Measurements from ENCODE around the gene MAP2K5.

Gene MAP2K5

GRCh38 chr15:67836477-67836876 is 294.0 kb downstream of the MAP2K5 start:
- Mint-ChIP-seq H3K27ac (no peak overlapping the region), H3K4me3 (peak overlapping the region; percentile 28), H3K27me3 (peaks cover 15% of the 10 kb centered on the region), H3K9me3 (no peaks in the 10 kb centered on the region), H3K36me3 (no peaks in the 10 kb centered on the region), H3K4me1 (peaks cover 30% of the 10 kb centered on the region)
- no peak for ATAC-seq (ENCODE audit: low read depth)
- DNase-seq (ENCODE audit: low spot score in 2 of 2) = peak in 1 of 2 donors; percentile 56

- peaks cover 31% of the 10 kb centered on the region for H3K4me1 Mint-ChIP-seq
- no peak overlapping the region for H3K27ac Mint-ChIP-seq
- no peak for ATAC-seq (ENCODE audit: low read depth)
- H3K4me3 Mint-ChIP-seq = no peak overlapping the region
- H3K36me3 Mint-ChIP-seq = no peaks in the 10 kb centered on the region
- H3K9me3 Mint-ChIP-seq = no peaks in the 10 kb centered on the region
- DNase-seq (ENCODE audit: low spot score in 2 of 2) = no peak
- peaks cover 14% of the 10 kb centered on the region for H3K27me3 Mint-ChIP-seq
Measured at GRCh38 chr15:67836955-67837354, 294.5 kb downstream of the MAP2K5 start.

- Mint-ChIP-seq H3K9me3 (no peaks in the 10 kb centered on the region), H3K4me3 (peak overlapping the region; percentile 44), H3K27me3 (peaks cover 10% of the 10 kb centered on the region), H3K4me1 (peaks cover 25% of the 10 kb centered on the region), H3K36me3 (no peaks in the 10 kb centered on the region), H3K27ac (peak overlapping the region; percentile 100)
- ATAC-seq (ENCODE audit: low read depth) (no peak), DNase-seq (ENCODE audit: low spot score in 2 of 2) (no peak)
Measured at GRCh38 chr15:67838789-67839332, 296.4 kb downstream of the MAP2K5 start.

GRCh38 chr15:67839499-67839928 is 297.0 kb downstream of the MAP2K5 start:
- peaks cover 4% of the 10 kb centered on the region for H3K27me3 Mint-ChIP-seq
- peak overlapping the region; percentile 100 for H3K27ac Mint-ChIP-seq
- DNase-seq (ENCODE audit: low spot score in 2 of 2) (peak in 1 of 2 donors; percentile 54), ATAC-seq (ENCODE audit: low read depth) (peak; percentile 28)
- peak overlapping the region; percentile 98 for H3K4me3 Mint-ChIP-seq
- no peaks in the 10 kb centered on the region for H3K9me3 Mint-ChIP-seq
- H3K36me3 Mint-ChIP-seq = no peaks in the 10 kb centered on the region
- peaks cover 18% of the 10 kb centered on the region for H3K4me1 Mint-ChIP-seq

GRCh38 chr15:67839929-67840748 is 297.6 kb downstream of the MAP2K5 start, which contains the start of gene RNU6-1:
Gene RNU6-1, minus strand, starts transcription at chr15:67840045.
- peak; percentile 82 for ATAC-seq (ENCODE audit: low read depth)
- H3K27me3 Mint-ChIP-seq = peaks cover 3% of the 10 kb centered on the region

GRCh38 chr15:67840749-67841512 is 298.4 kb downstream of the MAP2K5 start:
- H3K4me3 Mint-ChIP-seq = peak overlapping the region; percentile 98
- ATAC-seq (ENCODE audit: low read depth) (no peak), DNase-seq (ENCODE audit: low spot score in 2 of 2) (peak in 1 of 2 donors; percentile 37)
- peaks cover 13% of the 10 kb centered on the region for H3K4me1 Mint-ChIP-seq
- no peaks in the 10 kb centered on the region for H3K36me3 Mint-ChIP-seq
- H3K27me3 Mint-ChIP-seq = peaks cover 3% of the 10 kb centered on the region
- no peaks in the 10 kb centered on the region for H3K9me3 Mint-ChIP-seq
- peak overlapping the region; percentile 100 for H3K27ac Mint-ChIP-seq

More at GRCh38 chr15:67839929-67840748, 297.6 kb downstream of the MAP2K5 start, which contains the start of gene RNU6-1:
- Mint-ChIP-seq H3K27ac (peak within 1 kb of the TSS; percentile 100), H3K36me3 (no peaks in the 10 kb centered on the region), H3K9me3 (no peaks in the 10 kb centered on the region), H3K4me3 (peak within 1 kb of the TSS; percentile 98), H3K4me1 (peaks cover 14% of the 10 kb centered on the region)
- peak; percentile 90 to 92 for DNase-seq (ENCODE audit: low spot score in 2 of 2)

GRCh38 chr15:67841513-67841762 is 298.9 kb downstream of the MAP2K5 start:
- Mint-ChIP-seq H3K9me3 (no peaks in the 10 kb centered on the region), H3K36me3 (no peaks in the 10 kb centered on the region), H3K4me3 (peak overlapping the region; percentile 98), H3K4me1 (peaks cover 12% of the 10 kb centered on the region), H3K27ac (no peak overlapping the region), H3K27me3 (peaks cover 3% of the 10 kb centered on the region)
- ATAC-seq (ENCODE audit: low read depth) (no peak), DNase-seq (ENCODE audit: low spot score in 2 of 2) (no peak)

- no peaks in the 10 kb centered on the region for H3K36me3 Mint-ChIP-seq
- H3K4me3 Mint-ChIP-seq = no peak overlapping the region
- H3K9me3 Mint-ChIP-seq = no peaks in the 10 kb centered on the region
- peaks cover 3% of the 10 kb centered on the region for H3K27me3 Mint-ChIP-seq
- ATAC-seq (ENCODE audit: low read depth) = no peak
- DNase-seq (ENCODE audit: low spot score in 2 of 2) = no peak
- H3K4me1 Mint-ChIP-seq = peaks cover 10% of the 10 kb centered on the region
- H3K27ac Mint-ChIP-seq = no peak overlapping the region
Measured at GRCh38 chr15:67843092-67843501, 300.6 kb downstream of the MAP2K5 start.

- no peak overlapping the region for H3K4me3 Mint-ChIP-seq
- peaks cover 4% of the 10 kb centered on the region for H3K27me3 Mint-ChIP-seq
- no peaks in the 10 kb centered on the region for H3K36me3 Mint-ChIP-seq
- DNase-seq (ENCODE audit: low spot score in 2 of 2) (no peak), ATAC-seq (ENCODE audit: low read depth) (no peak)
- H3K9me3 Mint-ChIP-seq = no peaks in the 10 kb centered on the region
- H3K27ac Mint-ChIP-seq = no peak overlapping the region
- H3K4me1 Mint-ChIP-seq = peaks cover 10% of the 10 kb centered on the region
Measured at GRCh38 chr15:67843571-67844387, 301.3 kb downstream of the MAP2K5 start.

GRCh38 chr15:67845974-67846373 is 303.5 kb downstream of the MAP2K5 start:
- no peak for ATAC-seq (ENCODE audit: low read depth)
- DNase-seq (ENCODE audit: low spot score in 2 of 2) = no peak
- Mint-ChIP-seq H3K9me3 (no peaks in the 10 kb centered on the region), H3K4me3 (no peak overlapping the region), H3K4me1 (peaks cover 9% of the 10 kb centered on the region), H3K27me3 (peaks cover 8% of the 10 kb centered on the region), H3K36me3 (no peaks in the 10 kb centered on the region), H3K27ac (no peak overlapping the region)

GRCh38 chr15:67849538-67849937 is 307.0 kb downstream of the MAP2K5 start:
- Mint-ChIP-seq H3K27ac (no peak overlapping the region), H3K4me1 (peaks cover 13% of the 10 kb centered on the region), H3K27me3 (peaks cover 8% of the 10 kb centered on the region), H3K9me3 (no peaks in the 10 kb centered on the region), H3K36me3 (no peaks in the 10 kb centered on the region), H3K4me3 (no peak overlapping the region)
- DNase-seq (ENCODE audit: low spot score in 2 of 2) = no peak
- ATAC-seq (ENCODE audit: low read depth) = no peak

- Mint-ChIP-seq H3K4me3 (no peak overlapping the region), H3K27ac (no peak overlapping the region), H3K36me3 (no peaks in the 10 kb centered on the region), H3K27me3 (peaks cover 8% of the 10 kb centered on the region), H3K4me1 (peaks cover 13% of the 10 kb centered on the region), H3K9me3 (no peaks in the 10 kb centered on the region)
- DNase-seq (ENCODE audit: low spot score in 2 of 2) = no peak
- no peak for ATAC-seq (ENCODE audit: low read depth)
Measured at GRCh38 chr15:67850336-67850735, 307.8 kb downstream of the MAP2K5 start.

GRCh38 chr15:67850994-67851571 is 308.6 kb downstream of the MAP2K5 start:
- peak; percentile 43 for ATAC-seq (ENCODE audit: low read depth)
- Mint-ChIP-seq H3K9me3 (no peaks in the 10 kb centered on the region), H3K4me3 (no peak overlapping the region), H3K4me1 (peaks cover 13% of the 10 kb centered on the region), H3K27ac (no peak overlapping the region), H3K36me3 (no peaks in the 10 kb centered on the region), H3K27me3 (peaks cover 9% of the 10 kb centered on the region)
- no peak for DNase-seq (ENCODE audit: low spot score in 2 of 2)

Data from memory B cell (primary cell).